Renal cortical epithelial cell (primary cell): ENCODE data around the gene CCDC57. TPM values are rescaled to one million over a fixed set of nuclear protein-coding genes. Genes with fewer than 3 reads are reported as not detected.
"Not testable (repeated sequence)": the region's sequence is repeated elsewhere in the genome, so short reads cannot be mapped to it uniquely, and the experiment has no call there.

Experiments
- DNase-seq: peaks from one replicate; pipeline ENCODE4 v3.0.0-alpha.2; 2011; ENCODE audit warnings: low read depth
- total RNA-seq: library from RNA; depleted of rRNA; stranded (reverse); fragments of >200 nt; gene quantifications from 2 replicates; pipeline ENCODE4 v1.2.3, GENCODE V29; 2014

Gene CCDC57
- total RNA-seq, 1 donor from 2014 or later: 28.2 TPM

- peak; percentile 81 for DNase-seq
These were observed 7.6 kb downstream of the CCDC57 start for GRCh38 chr17:82204831-82205719.

- no peak for DNase-seq
These were observed 8.7 kb downstream of the CCDC57 start for GRCh38 chr17:82203920-82204319.

DNA sequence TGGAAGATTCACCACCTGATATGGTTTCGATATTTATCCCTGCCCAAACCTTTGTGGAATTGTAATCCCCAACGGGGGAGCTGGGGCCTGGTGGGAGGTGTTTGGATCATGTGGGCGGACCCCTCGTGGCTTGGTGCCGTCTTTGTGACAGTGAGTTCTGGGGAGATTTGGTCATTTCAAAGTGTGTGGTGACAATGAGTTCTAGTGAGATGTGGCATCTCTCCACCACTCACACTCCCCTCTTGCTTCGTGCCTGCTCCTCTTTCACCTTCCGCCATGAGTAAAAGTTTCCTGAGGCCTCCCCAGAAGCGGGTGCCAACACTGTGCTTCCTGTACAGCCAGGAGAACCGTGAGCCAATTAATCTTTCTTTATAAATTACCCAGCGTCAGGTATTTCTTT is 9.7 kb downstream of the CCDC57 start:
- no peak for DNase-seq

- no peak for DNase-seq
These were observed 11.1 kb downstream of the CCDC57 start for GRCh38 chr17:82201498-82201910.

- DNase-seq: no peak
These were observed 11.7 kb downstream of the CCDC57 start for GRCh38 chr17:82200743-82201497.

- no peak for DNase-seq
These were observed 12.5 kb downstream of the CCDC57 start for GRCh38 chr17:82200135-82200534.

DNA sequence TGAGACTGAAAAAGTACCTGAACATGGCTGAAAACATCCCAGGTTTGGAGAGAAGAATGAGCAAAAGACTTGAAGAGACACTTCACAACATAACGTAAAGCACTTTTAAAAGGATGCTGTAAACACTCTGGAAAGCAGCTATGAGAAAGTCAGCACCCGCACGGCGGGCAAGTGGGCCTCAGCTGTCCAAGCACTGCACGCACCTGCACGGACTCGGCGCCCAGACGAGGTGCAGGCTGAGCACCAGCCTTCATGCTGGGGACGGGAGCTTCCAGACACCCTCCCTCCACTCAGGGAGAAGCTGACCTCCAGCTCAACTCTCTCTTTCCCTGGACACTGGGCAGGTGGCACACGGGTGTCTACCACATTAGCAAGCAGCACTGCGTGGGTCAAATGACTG is 13.1 kb downstream of the CCDC57 start:
- DNase-seq: no peak

DNA sequence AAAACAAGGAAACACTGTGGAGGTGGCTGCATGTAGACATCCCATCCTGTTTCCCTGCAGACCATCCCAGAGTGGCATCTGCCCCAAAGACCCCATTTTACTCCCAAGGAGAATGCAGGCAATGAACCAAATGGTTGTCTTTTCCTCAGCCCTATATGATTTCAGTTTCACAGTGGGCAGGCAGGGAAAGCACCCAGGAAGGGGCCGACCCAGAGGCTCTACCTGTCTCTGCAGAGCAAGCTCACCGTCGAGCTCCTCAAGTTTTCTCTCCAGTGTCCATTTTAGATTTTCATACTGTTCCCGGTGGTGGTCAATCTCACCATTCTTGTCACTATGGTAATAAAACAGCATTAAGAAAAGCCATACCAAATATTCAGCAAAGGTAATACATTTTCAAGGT is 14.6 kb downstream of the CCDC57 start:
- no peak for DNase-seq

DNA sequence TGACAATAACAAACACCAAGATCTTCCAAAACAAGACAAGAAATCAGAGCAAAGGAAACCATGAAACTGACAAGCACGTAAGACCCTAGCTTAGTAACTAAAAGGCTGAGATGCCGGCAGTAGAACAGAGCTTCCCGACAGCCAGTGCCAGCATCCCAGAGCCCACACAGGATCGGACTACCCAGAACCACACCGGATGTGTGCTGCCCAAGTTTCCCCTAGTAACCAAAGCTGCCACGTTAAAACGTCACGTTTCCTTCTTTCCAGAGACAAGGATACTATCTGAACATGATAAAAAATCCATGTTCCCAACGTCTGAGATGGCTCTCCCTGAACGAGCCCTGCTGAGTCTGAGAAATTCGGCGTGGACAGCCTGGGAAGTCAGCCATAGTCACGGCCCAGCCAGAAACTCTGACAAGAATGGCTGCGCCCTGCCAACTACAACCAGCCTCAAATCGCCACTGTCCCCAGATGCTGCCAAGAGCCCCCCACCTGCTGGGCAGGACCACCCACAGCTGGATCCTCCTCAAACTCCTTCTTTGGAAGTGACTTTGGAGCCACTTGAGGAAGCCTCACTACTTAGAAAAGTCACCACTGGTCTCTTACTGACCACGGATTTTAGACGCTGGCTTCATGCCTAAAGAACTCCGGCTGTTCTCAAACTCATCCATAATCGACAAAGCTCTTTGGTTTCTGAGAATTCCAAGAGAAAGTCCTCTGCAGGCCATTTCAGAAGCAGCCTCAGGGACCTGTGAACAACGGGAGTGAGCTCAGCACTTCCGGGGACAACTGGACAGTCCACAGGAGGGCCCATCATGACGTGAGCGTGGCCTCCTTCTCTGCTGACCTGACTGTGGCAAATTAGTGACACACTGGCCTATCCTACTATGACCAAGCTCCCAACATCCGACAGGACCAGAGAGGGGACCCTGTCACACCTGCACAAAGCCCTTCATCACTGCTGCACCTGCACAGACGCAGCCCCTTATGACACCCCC is 16.7 kb downstream of the CCDC57 start:
- DNase-seq: no peak

DNA sequence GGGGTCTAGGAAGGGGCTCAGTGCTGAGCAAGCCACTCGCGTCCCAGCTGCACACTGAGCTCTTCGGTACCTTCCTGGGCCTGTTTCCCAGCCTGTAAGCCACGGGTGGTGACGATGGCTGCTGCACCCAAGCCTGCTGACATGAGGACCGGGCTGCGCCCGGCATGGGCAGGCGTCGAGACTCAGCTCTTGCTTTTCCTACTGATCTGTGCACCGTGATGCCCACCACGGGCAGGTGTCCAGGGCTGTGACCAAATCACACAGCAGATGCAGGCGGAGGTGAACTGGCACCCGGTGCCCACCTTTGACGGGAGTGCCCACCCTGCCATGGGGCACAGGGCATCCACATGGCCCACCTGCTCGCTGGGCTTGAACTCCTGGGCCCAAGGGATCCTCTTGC is 17.9 kb downstream of the CCDC57 start:
- no peak for DNase-seq

GRCh38 chr17:82193520-82194220 is 19.0 kb downstream of the CCDC57 start:
- DNase-seq: no peak

- not testable (repeated sequence) for DNase-seq
These were observed 19.6 kb downstream of the CCDC57 start for GRCh38 chr17:82193050-82193449.

DNA sequence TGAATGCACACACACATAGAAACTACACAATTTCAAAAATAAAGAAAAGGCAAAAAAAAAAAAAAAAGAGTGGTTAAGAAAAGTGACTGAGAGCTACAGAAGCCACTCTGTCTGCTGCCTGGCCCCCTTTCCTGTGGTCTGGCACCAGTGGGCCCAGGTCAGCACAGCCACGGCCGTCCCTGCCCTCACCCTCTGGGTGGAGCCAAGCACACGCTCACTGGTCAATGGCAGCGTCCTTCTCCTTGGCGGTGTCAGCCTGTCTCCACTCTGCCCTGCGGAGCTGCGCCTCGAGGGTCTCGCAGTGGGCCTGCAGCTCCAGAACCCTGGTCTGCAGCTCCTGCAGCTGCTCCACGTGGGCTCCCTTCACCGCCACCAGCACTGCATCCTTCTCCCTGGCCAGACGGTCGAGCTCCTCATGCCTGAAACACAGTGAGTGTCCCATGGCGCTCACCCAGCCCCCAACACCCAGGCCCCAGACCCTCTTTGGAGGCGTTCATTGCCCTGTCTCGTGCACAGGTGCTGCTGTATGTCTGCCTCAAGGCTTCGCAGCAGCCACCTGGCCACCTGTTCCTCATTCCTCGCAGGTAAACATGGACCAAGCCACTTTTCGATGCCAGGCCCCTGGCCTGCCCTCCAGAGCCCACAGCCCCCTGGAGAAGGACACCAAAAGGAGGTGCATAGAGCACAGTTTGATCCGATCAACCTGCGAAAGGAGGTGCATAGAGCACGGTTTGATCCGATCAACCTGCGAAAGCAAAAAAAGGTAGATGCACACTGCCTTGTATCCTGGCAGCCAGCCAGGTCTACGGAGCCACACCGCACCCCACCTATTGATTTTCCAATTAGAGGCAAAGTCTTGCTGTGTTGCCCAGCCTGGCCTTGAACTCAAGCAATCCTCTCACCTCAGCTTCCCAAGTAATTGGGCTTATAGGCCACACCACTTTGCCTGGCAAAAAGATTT is 24.4 kb downstream of the CCDC57 start:
- DNase-seq: no peak

- DNase-seq: no peak
These were observed 25.1 kb downstream of the CCDC57 start for GRCh38 chr17:82187500-82187899.

GRCh38 chr17:82186221-82186620 is 26.4 kb downstream of the CCDC57 start:
- DNase-seq: no peak

DNA sequence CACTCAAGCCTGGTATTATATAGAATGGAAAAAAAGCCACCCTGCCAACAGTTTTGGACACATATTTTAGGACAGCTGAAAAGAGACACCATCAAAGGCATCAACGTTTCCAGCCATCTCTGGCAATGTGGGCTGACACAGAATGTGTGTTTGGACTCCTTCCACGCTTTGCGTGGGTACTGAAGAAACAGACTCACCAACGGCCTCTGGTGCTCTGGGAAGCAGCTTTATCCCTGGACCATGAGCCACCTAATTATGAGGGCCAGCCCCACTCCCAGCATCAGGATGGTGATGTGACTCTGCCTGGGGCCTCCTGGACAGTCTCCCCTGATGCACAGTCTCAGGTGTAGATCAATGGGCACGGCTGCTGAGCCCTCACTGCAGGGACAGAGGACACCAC is 27.9 kb downstream of the CCDC57 start:
- no peak for DNase-seq

GRCh38 chr17:82180776-82181528 is 31.7 kb downstream of the CCDC57 start:
- DNase-seq: no peak

- DNase-seq: no peak
These were observed 32.6 kb downstream of the CCDC57 start for GRCh38 chr17:82179946-82180475.

DNA sequence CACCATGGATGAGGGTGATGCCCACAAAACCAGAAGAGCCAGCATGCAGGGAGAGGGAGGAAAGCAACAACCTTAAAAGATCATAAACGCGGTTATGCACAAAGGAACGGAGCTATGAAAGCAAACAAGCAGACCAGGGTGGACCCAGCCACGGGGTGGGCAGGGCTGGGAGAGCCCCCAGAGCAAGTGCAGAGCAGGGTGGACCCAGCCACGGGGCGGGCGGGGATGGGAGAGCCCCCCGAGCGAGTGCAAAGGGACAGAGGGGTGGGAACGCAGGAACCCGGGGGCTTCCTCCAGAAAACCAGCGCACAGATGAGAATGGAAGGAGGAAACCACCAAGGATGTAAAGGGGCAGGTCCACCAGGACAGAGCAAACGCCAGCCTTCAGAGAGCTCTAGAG is 33.2 kb downstream of the CCDC57 start:
- no peak for DNase-seq
